GM18951 (cell line): ENCODE data around the gene C14orf119.
A peak's percentile ranks its signal among the peaks of the same experiment; 100 is the strongest.

Source experiments
- POLR2A ChIP-seq: IDR thresholded peaks from 4 replicates; pipeline ENCODE4 v1.6.1; 2011; ENCODE audit warnings: mild to moderate bottlenecking; ENCODE audit not compliant: insufficient read length, insufficient read depth; ENCODE audit errors: extremely low read depth
- in situ Hi-C: fragments of 300-500 bp; cut with MboI; formaldehyde crosslinking; loops from one replicate; pipeline ENCODE4 v1.12.0; 2022; ENCODE audit warnings: low sequenced_read_pairs, mixed read lengths, inconsistent platforms; ENCODE audit not compliant: unreplicated experiment

Gene C14orf119

DNA sequence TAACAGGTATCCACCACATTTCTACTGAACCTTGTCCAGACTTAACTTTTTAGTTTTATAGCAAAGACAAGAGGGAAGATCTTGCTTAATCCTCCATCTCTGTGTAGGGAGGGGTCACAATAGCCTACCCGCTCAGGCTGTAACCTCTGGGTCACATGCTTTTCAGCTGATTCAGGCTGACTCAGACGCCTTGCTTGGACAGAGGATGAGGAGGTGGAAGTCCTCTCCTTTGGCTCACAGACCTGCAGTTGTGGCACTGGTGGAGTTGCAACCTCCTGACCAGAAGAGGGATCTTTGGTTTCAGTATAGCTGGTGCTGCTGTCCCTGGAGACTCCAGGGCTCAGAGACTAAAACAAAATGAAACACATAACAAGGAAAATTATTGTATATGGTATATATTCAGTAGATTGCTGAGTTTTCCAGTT, 16.6 kb upstream of the C14orf119 start:
- in situ Hi-C loops = no loop called here
- no peak for TF ChIP-seq POLR2A

DNA sequence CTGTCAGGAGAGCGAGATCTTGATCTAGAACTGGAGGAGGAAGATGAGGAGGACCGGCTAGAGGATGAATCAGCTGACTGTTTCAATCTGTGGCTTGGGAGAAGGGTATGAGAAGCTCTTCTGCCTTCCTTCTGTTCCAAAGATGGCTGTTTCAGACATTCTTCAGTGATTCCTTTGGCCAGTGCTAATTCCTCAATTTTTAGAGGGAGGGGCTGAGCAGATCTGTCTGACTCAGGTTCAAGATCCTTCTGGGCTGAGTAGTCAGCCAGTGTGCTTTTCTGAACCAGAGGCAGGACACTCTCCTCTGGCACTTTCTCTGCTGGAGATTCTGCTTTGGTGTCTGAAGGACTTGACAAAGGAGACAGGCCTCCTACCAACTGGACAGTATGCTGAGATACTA, 15.6 kb upstream of the C14orf119 start:
- in situ Hi-C loops = no loop called here
- no peak for TF ChIP-seq POLR2A

DNA sequence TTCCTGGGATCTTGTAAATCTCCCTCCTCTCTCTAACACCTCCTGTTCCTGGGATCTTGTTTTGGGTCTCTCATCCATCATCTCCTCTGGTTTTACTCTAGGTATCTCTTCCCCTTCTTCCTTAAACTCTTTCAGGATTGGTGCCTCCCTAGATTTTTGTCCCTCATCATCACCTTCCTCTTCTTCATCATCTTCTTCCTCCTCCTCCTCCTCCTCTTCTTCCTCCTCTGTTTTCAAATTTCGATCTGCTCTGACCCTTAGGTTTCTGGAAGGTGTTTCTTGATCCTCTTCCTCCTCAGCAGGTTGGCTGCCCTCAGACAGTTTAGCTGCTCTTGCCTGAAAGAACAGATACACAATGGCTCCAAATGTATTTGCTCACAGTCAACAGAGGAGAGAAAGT, 14.8 kb upstream of the C14orf119 start:
- TF ChIP-seq POLR2A = no peak
- in situ Hi-C loops = no loop called here

DNA sequence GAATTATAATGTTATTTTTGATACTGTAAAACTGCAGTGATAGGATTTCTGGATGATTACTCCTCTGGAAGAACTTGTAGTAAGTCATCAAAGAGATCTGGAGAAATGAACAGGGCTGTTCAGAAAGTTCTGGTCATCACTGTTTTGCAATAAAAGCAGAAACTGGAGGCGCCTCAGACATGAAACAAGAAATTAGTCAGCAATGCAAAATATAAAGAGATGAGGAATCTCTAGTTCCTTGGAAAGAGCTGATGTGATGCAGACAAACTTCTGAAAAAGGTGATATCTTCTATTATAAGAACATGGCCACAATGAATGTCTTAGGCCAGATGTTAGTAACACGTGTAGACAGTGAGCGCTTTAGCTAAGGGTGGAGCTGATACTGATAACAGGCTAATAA, 9.8 kb upstream of the C14orf119 start:
- TF ChIP-seq POLR2A = no peak

DNA sequence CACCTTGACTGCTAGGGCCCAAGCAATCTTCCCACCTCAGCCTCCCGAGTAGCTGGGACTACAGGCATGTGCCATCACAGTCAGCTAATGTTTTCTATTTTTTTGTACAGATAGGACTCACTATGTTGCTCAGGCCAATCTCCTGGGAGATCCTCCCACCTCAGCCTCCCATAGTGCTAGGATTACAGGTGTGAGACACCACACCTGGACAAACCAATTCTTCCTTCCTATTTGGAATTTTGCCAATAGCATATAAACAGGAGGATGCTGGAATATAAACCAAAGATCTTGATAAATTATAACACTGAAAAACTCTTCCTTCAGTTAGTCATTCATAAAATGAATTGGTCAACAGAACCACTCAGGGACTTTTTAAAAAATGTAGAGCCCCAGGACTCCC, 8.7 kb upstream of the C14orf119 start:
- in situ Hi-C loops = no loop called here

More for the DNA sequence above, 9.8 kb upstream of the C14orf119 start:
- in situ Hi-C loops = no loop called here

DNA sequence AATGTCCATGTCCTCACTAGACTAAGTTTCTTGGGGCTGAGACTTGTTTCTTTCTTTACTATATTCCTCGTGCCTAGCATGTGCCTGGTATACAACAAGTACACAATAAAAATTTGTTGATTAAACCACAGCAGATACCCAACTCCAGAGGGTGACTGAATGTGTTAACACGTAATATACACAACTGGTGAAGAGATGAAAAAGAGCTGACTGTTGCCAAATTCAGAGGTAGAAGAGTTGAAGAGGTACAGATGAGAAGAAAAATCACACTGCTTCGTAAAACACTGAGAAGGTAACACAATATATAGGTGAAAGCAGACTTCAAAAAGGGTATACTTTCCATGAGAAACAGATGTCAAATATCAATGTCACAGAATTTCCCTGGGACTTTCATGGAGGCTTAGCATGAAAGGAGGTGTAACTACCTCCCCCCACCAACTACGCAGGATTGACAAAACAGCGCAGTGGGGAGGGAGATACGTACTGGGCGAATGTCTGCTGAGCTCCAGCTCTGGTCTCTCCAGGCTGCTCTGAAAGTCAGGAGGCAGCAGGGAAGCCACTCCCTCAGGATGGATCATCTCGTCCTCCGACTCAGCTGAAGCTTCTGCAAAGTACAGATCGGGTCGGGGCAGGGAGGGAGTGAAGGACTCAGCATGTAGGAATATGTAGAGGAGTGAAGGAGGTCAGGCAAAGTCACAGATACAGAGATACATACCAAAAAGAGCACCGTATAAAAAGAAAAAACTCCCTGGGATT, 5.6 kb upstream of the C14orf119 start:
- in situ Hi-C loops = no loop called here
- no peak for TF ChIP-seq POLR2A

More for the DNA sequence above, 8.7 kb upstream of the C14orf119 start:
- TF ChIP-seq POLR2A = no peak

DNA sequence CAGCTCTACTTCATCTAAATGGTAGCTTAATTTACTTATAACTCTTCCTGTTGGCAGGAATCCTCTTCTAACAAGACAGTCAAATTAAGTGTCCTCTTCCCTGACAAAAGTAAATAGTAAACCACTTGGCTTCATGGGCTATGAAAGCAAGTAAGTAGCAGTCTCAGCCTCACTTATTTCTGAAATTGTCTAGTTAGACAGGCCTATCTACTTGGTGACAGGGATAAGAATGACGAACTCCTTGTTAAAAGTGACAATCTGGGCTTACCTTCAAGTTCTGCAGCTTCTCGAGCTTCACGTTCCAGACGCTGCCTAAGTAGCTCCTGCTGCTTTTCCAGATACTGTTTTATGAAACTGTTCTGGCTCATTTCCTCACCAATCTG, 5.1 kb upstream of the C14orf119 start:
- in situ Hi-C loops = no loop called here
- no peak for TF ChIP-seq POLR2A

DNA sequence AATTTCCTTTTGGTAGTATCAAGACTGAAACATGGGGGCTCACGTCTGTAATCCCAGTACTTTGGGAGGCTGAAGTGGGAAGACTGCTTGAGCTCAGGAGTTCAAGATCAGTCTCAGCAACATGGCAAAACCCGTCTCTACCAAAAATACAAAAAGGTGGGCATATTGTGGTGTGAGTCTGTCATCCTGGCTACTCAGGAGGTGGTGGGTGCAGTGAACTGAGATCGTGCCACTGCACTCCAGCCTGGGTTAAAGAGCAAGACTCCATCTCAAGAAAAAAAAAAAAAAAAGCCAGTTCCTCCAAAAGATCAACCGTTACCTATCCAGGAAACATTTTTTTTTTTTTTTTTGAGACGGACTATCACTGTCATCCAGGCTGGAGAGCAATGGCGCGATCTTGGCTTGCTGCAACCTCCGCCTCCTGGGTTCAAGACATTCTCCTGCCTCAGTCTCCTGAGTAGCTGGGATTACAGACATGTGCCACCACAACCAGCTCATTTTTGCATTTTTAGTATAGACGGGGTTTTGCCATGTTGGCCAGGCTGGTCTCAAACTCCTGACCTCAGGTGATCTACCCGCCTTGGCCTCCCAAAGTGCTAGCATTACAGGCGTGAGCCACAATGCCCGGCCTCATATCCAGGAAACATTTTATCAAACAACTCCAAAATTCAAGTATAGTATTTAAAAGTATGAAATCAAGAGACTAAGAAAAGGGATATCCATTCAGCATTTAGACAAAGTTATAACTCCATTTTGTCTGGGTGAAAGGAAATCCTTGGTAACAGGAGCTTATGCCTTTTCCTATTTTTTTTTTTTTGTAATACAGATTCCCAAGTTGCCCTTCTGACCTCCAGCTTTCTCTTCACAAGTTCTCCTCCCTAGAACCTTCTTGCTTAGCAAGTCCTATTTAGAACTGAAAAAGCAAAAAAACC, 3.7 kb upstream of the C14orf119 start:
- no peak for TF ChIP-seq POLR2A

DNA sequence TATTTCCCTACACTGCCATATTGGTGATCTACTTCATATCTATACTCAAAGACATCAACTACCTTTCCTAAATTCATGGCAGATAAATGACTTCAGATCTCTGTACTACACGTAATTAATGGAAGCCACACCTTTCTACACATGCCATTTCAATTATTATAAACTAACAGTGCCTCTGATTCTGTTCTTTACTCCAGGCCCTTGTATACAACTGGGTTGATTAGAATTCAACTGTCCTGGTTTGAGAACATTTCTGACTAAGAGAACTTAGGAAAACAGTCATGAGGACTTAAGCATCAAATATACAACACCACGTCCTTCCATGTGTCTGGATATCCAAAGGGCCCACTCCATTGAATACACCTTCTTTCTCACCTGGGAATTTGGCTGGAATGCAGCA, 2.2 kb upstream of the C14orf119 start:
- in situ Hi-C loops = no loop called here
- TF ChIP-seq POLR2A = no peak

More for the DNA sequence above, 3.7 kb upstream of the C14orf119 start:
- in situ Hi-C loops = no loop called here

DNA sequence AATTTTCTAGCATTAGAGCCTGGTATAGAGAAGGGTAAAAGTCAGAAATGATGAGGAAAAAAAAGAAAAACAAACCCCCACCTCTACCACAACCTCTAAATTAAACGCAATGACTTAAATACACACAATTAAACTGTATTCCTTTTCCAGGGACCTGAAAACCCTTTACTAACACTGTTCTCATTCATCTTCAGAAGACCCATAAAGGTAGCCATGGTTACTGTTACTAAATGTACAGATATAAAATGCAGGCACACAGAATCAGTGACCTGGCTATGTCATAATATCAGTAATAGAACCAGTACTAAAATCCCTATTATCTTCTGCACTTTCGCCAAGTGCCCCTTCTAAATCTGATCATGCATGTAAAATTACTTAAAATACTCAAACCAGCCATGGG, 1.8 kb upstream of the C14orf119 start:
- in situ Hi-C loops = no loop called here
- no peak for TF ChIP-seq POLR2A

DNA sequence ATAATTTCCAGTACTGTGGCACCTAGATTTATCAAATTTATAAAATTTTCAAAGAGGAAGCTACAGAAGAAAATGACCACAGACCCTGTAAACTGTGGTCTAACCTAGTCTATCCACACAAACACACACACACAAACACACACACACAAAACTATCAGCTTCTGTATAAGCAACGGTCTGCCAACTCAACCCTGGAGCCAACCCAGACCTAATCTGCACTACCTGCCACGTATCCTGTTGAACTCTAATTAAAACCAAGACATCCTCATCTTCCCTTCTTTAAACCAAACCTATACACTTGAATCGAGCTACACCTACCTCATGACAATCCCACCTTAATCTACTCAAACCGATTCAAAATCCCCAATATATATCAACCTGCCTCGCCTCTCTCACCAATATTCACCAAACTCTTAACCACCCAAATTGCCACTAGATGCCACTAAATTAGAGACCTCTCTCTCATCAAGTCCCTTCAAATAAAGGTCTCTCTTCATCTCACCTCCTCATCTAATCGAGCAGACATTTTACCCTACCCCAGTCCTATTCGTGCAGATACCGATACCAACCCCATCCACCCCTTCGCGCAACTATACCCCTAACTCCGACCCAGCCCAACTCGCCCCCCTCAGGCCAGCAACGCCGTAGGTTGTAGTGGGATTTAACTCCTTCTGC, 1.2 kb upstream of the C14orf119 start:
- no peak for TF ChIP-seq POLR2A
- in situ Hi-C loops = no loop called here

DNA sequence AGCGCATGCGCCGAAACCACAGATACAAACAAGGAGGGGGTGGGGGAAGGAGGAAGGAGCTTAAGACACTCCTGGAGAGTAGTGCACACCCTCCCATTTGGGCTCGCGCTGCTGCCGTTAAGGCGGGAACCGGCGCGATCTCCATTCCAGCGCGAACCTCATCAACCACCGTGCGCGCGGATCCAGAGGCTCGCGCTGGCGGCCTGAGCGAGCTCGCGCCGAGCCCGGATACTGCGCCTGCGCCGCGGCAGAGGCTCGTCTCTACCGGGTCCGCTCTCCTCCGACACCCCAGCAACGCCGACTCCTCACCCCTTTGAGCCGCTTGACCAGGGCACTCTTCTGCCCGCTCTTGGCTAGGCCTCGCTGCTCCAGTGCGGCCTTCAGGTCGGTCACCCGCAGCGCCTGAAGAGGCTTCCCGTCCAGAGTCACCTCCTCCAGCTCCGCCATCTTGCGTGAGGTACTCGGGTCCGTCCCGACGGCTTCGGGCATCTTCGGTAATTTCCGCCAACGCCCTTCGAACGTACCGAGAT, 574 bp upstream of the C14orf119 start, which contains the start of gene ACIN1:
ACIN1 (minus strand) TSS at position 471 of the 530 bp plus-strand sequence; CDS start at position 447, 24 bp downstream.
- peak; percentile 80 for TF ChIP-seq POLR2A
- in situ Hi-C loops = no loop called here

DNA sequence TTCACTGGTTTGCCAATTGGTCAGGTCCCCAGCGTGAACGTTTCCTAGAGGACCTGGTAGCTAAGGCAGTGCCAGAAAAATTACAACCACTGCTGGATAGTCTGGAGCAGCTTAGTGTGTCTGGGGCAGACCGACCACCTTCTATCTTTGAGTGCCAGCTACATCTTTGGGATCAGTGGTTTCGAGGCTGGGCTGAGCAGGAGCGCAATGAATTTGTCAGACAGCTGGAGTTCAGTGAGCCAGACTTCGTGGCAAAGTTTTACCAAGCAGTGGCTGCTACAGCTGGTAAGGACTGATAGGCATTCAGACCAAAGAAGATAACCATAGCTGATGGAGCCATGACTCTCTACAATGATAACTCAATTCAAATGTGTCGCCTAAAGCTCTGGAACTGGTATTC, 2.5 kb downstream of the C14orf119 start:
- no peak for TF ChIP-seq POLR2A
- in situ Hi-C loops = no loop called here
